CD4-positive, alpha-beta T cell treated with Interleukin-2 at 100 ng/mL for 4 hours (primary cell): Measurements from ENCODE around the gene MGRN1.

Source experiments
- DNase-seq: peaks from one replicate; pipeline ENCODE4 v3.0.0-alpha.2; 2020; ENCODE audit warnings: low spot score

The MGRN1 gene

DNA sequence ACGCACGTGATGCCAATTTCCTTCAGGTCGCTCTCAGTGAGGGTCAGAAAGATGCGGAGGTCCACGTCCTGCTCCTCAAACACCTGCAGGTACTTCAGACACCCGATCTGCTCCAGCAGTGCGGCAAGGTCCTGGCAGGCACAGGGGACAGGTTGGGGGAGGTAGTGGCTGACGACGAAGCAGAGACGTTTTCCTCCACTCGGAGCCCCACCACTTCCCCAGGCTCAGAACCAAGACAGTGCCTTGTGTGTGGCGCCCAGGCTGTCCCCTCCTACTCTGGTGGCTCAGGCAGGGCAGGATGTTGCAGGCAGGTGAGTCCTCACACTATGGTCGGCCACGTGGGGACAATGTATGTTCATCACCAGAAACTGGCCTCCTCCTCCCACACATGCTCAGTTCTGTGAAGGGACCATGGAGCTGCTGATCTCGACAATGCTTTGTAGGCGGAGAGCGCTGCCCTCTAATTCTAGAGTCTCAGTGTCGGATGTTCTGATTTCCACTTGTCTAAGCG is 74.5 kb downstream of the MGRN1 start:
- DNase-seq = no peak

DNA sequence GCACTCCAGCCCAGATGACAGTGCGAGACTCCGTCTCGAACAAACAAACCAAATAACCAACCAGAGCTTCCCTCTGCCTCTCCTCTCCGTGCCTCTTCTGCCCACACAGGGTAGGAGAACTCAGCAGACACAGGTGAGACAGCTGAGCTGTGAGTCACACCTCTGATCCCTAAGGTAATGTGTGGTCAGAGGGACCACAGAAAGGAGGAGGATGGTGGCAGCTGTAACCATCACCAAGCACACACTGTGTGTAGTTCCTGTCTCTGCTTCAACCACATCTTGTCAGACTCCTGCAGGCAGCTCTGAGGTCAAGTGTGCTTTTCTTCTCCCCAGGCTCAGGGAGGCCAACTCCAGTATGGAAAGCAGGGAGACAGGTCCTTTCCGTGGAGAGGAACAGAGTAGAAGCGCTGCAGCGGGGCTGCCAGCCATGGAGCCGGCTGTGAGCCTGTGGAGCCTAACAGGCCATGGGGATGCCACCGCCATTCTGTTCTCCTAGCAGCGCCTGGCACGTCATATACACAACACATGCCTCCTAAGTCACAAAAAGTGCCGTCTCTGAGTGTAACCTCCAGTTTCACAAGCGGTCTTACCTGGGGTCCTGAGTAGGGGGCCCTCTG is 75.9 kb downstream of the MGRN1 start:
- peak; percentile 58 for DNase-seq

DNA sequence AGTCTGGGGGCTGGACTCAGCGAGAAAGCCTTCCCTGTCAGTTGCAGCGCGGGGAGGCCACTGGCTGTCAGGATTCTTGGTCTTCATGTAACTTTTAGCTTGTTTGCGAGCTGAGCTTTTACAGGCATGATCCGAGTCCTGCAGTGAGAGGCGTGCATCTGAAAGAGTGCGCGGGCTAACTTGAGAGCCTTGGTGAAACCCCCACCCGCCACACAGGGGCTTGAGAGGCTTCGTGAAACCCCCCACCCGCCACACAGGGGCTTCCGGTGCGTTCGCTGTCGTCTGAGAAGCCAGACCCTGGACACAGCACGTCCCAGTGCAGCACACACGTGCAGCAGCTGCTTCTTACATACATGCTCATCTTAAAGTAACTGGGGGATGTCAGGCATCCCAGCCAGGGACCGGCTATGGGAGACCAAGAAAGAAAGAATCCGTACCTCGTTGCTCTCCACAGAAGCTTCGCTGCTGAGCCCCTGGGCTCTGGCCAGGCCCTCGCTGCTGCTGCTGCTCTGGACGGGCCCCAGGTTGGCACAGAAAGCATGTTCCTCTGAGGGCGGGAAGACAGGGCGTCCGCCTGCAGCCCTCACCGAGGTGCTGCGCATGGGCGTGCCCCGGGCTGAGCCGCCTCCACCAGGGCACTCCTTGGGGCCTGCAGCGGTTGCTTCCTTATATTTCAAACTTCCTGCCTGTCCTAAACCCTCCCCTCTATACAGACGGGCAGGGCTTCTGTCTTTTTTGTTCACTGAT is 76.5 kb downstream of the MGRN1 start:
- DNase-seq = no peak

DNA sequence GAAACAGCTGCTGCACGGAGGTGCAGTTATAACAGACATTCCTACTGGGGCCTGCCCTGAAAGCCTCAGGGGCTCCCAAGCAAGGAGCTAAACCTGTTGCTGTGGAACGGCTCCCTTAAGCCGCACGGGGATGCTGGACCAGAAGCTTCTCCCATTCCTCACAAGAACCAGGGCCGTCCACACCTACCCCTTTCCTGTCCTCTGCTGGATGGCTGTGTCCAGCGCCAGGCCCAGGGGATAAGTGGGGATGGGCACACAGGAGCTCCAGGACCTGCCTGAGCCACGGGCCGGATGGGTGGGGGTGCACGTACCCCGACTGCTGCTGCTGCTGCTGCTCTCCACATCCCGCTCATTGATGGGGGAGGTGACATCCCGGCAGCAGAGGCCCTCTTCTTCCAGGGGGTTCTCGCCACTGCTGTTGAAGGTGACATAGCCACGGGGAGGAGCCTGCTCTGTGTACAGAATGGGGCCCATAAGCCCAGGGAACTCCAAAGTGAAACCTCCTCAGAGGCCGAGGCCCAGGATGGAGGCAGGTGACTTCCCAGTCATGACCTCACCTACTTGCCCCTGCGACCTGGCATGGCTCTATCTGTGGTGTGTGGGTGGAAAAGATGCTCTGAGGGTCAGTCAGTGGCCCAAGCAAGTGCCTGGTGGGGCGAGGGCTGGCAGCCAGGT is 77.3 kb downstream of the MGRN1 start:
- no peak for DNase-seq

DNA sequence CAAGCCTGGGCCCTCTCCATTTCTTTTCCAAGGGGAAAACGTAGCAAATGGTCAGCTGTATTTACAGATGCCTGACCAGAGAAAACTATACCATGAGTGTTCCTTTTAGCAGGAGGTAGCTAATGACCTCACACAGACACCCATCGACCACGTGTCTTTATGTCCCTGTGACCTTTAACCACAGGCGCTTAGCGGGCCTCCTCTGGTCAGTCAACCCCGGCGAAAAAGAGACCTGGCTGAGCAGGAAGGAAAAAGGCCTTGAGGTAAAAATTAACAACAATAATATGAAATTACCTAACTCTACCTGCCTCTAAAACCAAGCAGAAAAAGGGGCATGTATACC is 77.8 kb downstream of the MGRN1 start:
- no peak for DNase-seq

DNA sequence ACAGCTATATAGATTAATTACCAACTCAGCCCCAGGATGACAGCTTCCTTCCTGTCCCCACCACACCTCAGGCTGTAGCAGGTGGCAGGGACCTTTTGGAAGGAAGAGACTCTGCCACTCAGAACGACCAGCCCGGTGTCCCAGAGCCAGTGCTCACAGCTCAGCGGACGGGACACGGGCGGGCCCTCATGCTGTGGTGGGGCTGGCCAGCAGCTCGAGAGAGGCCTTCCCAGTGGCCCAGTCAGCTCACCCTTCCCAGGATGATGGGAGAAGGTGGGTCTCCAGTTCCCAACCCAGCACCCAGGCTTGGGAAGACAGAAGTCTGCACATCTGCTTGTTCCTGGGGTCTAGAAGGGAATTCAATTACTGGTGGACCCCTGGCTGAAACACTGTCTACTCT is 79.3 kb downstream of the MGRN1 start:
- DNase-seq = no peak

DNA sequence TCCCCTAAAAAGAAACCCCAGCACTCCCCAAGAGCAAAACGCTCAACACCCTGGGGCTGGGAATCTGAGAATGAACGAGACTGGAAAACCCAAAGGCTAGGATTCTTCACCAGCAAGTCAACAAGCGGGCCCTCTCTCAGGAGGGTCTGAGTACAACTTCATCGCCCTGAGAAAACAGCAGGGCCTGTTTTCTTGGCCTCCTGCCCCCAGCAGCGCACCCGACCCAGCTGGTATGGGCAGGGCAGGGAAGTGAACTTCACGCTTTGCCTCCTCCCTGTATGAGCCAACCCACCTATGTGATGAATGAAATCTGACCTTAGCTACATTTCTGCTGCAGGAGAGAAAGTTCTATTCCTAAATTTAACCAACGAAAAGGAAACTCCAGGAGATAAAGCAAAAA is 79.9 kb downstream of the MGRN1 start:
- no peak for DNase-seq

DNA sequence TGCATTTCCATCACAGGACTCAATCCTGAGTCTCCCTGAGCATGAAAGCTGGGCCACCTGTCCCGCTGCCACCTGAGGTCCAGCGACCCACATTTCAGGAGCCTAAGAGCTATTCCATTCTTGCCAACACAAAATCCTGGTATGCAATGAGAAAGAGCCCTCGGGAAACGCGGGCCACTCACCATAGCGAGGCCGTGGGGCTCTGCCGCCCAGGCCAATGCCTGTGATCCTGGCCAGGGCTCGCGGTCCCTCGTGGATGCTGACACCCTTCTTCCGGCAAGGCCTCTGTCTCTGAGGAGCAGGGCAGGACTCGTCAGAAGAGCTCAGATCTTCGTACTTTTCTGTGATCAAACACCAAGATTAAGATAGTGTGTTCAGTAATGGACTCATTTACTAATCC is 80.3 kb downstream of the MGRN1 start:
- no peak for DNase-seq

DNA sequence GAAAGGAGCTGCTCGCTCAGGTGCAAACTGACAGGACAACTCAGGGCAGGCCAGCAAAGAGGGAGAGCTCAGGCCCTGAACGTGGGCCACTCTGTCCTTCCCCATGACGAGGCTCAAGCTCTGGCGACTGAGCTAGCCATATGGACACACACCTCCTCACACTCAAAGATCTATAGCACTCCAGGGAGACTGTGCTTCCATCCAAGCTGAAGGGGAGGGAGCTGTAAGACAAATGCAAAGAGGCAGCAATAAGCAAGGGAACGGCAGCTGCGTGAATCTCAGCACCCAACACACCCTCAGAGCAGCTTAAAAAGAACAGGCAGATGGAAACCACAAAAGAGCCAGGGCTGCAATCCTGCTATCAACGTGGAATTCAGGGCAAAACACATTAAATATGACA is 82.2 kb downstream of the MGRN1 start:
- no peak for DNase-seq

DNA sequence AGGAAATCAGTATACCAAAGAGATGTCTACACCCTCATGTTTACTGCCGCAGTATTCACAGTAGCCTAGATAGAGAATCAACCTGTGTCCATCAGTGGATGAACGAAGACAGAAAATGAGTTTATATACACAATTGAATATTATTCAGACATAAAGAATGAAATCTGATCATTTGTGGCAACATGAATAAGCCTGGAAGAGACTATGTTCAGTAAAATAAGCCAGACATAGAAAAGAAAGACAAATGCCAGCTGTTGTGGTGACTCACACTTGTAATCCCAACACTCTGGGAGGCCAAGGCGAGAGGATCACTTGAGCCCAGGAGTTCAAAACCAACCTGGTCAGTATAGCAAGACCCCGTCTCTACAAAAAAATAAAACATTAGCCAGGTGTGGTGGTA is 84.9 kb downstream of the MGRN1 start:
- DNase-seq = no peak

DNA sequence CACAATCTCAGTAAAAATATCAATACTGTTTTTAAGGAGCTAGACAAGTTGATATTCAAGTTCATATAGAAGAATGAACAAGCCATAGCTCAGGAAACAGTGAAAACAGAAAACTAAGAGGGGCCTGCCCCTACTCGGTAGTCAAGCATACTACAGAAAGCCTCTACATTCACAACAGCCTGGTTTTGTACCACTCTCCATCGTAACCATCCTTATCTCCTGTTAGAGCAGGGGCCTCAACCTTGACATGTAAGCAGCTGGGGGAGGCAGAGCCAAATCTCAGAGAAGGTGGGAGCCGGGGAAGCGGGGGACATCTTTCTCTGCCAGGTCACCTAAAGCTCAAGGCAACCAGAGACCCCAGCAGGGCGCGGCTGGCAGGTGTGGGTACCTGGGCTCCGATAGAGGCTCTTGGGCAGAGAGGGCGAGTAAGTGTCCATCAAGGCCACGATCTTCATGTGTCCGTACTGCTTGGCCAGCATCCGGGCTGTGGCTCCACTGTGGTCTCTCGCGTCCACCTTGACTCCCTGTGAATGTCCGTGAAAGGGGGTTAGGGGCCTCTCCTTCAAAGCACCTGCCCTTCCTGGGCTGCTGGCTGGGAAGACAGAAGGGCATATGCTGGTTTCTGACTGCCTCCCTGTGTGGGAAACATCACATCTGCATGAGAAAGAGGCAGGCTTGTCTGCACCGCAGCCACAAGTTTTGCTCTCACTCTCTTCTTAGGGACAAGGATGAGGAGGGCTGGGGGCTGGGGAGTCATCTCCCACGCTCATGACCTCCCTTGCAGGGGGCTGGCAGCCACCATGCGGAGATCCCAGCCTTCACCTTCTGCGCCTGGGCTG is 89.3 kb downstream of the MGRN1 start:
- DNase-seq = no peak

DNA sequence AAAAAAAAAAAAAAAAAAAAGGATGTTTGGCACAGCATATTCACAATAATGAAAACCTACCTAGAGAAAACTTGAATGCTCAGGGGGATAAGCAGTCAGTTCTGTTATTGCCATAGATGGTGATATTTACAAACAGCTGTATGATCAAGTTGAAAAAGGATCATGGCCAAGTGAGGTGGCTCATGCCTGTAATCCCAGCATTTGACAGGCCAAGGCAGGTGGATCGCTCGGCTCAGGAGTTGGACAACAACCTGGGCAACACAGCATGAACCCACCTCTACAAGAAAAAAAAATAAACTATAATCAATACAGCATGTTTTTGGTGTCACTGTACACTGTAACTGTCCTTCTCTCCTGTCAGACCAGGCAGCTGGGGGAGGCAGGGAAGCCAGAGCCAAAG is 90.4 kb downstream of the MGRN1 start:
- no peak for DNase-seq

DNA sequence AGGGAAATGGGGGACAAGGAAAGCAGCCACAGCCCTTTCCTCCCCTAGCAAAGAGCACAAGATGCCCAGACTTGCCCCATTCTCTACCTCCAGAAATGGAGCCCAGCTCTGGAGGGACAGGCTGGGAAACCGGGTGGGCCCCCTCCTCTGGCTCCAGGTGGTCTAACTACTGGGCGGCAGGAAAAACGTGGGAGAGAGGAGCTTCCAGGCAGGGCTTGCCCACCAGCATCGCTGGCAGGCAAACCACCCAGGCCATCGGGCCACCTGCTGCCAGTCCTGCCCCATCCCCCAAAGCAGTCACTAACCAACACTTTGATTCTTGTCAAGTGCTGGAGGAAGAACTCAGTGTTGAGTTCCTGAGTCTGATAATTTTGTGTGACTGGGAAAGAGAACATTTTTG is 93.8 kb downstream of the MGRN1 start:
- DNase-seq = no peak

DNA sequence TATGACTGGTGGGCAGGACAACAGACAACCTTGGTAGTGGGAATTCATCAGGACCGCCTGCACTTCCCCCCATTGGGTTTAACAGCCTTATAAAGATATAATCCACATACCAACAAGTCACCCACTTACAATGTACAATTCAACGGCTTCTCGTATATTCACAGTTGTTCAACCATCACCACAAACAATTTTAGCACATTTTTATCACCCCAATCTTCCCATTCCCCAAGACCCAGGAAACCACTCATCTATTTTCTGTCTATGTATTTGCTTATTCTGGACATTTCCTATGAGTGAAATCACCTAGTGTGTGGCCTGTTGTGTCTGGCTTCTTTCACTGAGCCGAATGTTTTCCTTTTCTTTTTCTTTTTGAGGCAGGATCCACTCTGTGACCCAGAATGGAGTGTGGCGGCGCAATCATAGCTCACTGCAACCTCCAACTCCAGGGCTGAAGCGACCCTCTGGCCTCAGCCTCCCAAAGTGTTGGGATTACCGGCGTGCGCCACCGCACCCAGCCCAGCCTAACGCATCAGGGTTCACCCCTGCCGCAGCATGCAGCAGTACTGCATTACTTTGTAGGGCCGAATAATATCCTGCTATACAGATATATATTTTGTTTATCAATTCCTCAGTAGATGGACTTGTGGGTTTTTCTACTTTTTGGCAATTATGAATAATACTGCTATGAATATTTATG is 98.6 kb downstream of the MGRN1 start:
- DNase-seq = no peak

DNA sequence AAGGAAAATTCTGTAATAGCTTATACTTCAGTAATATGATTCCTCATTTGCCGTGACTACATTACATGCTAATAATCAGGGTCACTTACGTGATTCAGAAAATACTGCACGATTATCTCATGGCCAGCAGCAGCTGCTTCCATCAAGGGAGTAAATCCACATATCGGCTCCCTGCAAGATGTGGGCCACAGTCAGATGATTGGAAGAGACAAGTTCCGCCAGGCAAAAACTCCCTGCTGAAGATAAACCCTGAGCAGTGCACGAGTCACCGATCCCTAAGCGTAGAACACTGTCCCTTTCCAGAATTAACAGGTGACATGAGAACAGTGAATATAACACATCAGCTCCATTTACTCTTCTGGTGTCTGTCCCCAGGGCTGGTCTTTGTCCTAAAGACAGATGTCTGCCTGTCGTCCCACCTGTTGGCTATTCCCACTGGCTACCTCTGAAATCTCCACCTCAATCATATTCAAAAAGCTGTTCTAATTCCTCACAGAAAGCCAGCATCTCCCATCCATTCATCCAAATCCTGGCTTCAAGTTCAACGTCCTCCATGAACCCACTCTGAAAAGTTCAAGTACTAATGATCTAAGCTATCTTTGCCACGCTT is 100.1 kb downstream of the MGRN1 start:
- no peak for DNase-seq

DNA sequence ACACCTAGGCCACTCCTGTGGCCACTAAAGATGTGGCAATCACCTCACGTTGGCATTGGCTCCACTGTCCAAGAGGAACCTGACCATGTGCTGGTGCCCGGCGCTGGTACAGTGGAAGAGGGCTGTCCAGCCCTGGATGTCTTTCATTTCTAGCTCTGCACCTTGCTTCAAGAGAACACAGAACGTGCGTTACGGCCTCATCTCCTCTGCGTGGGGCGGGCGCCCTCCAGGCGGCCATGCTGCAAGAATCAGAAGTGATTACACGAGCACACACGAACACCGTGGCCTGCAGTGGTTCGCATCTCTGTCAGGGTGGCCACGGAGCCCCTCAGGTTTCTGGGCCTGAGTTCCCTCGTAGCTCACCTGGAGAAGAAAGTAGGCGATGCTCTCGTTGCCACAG is 102.0 kb downstream of the MGRN1 start:
- no peak for DNase-seq

DNA sequence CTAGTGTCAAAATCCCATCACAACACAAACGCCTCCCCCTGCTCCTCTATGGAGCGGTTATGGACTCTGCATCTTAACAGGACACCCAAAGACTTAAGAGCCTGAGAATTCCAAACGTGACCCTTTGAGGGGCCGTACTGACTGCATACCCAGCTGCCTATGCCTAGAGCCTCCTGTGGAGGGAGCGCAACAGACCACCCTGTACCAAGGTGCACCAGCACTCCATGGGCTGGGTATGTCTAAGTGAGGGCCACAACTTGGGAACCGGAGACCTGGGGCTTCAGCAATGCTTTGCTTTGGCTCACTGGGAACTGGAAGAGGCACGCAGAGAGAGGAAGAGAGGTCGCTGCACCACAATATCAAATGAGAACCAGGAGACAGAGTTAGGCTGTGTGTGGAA is 104.0 kb downstream of the MGRN1 start:
- no peak for DNase-seq

DNA sequence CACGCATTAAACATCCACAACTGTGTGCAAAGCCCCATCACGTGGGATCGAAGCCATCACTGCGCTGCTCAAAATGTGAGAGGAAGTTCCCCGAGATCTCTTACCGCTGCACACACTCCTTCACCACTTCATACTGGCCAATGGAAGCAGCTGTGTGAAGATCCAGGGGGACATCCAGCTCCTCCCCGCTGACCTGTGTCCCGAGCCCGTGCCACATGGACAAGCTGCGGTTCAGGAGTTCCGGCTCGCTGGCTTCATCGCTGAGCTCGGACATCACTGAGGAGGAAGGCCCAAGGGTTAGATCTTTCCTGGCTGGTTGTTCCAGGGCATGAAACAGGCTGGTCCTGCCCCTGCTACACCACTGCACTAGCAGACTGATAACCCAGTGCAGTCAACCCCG is 105.2 kb downstream of the MGRN1 start:
- no peak for DNase-seq

DNA sequence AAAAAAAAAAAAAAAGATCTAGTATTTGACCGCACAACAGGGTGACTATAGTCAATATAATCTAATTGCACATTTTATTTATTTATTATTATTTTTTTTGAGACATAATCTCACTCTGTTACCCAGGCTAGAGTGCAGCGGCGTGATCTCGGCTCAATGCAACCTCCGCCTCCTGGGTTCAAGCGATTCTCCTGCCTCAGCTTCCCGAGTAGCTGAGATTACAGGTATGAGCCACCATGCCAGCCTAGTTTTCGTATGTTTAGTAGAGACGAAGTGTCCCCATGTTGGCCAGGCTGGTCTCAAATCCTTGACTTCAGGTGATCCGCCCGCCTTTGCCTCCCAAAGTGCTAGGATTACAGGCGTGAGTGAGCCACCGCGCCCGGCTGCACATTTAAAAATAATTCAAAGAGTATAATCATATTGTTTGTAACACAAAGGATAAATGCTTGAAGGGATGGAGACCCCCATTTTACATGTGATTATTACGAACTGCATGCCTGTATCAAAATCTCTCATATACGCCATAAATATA is 108.7 kb downstream of the MGRN1 start:
- no peak for DNase-seq

DNA sequence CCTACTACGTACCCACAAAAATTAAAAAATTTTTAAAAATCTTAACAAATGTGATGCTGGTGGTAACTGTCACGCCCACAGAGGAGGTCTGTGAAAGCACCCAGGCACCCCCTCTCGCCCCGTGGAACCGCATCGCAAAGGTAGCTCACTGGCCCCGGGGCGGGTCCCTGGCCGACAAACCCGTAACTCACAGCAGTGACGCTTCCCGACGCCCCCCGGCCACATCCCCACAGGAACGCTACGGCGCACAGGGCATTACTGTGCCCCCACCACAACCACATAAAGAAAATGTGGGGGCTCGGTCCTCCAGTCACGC is 109.1 kb downstream of the MGRN1 start:
- DNase-seq = no peak

DNA sequence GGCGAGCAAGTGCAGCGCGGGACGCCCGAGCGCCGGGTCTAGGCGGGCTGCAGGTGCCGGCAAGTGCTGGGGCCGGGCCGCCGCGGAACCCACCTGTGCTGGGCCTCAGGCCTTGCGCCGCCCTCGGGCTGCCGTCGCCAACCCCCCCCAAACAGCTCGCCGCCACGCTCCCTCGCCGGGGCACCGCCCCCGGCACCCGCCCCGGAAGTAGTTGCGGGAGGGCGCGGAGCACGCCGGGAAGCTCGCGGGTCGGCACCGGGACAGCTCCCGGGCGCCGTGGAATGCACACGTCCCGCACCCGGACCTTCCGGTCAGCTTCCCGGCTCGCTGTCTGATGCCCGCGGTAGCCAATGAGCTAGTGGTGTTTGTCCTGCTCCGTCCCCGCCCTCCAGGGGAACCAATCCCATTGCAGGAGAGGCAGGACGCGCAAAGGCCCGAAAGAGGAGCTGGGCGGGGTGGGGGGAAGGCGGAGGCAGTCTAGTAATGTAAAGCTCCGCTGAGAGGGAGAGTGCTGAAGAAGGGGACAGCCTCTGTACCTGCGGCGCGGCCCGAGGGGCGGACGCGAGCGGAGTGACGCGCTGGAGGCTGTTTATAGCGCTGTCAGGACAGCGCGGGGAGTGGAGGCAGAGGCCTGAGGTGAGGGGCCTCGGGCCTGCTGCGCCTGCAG is 109.6 kb downstream of the MGRN1 start, which contains the start of the genes ANKS3 and DNAAF8:
TSS of gene ANKS3 (minus strand) at position 209 of the 667 bp plus-strand sequence. CDS start 4,122 bp downstream, outside the sequence.
TSS of gene DNAAF8 (plus strand) at position 475 of the 667 bp plus-strand sequence. CDS start 1,978 bp downstream, outside the sequence.
- peak; percentile 75 for DNase-seq
